Mesendoderm (in vitro differentiated cells): Measurements from ENCODE around the gene TULP1.

Experiments
- DNase-seq: peaks from one replicate; pipeline ENCODE4 v3.0.0; 2013
- H2AK5ac ChIP-seq: 2 replicates; pipeline ENCODE4 v1.6.1; 2013; ENCODE audit warnings: low read length, inconsistent platforms
- H2BK120ac ChIP-seq: 2 replicates; pipeline ENCODE4 v1.6.1; 2013; ENCODE audit warnings: low read depth, mild to moderate bottlenecking, low read length, moderate library complexity, mixed read lengths
- H2BK15ac ChIP-seq: replicated peaks from 2 replicates; pipeline ENCODE4 v1.6.1; 2013; ENCODE audit warnings: low read depth, mild to moderate bottlenecking, moderate library complexity
- H2BK5ac ChIP-seq: 2 replicates; pipeline ENCODE4 v1.6.1; 2013; ENCODE audit warnings: low read length, inconsistent platforms
- H3K18ac ChIP-seq: 2 replicates; pipeline ENCODE4 v1.6.1; 2013; ENCODE audit warnings: mild to moderate bottlenecking, low read length, mixed read lengths
- H3K23ac ChIP-seq: one replicate; pipeline ENCODE4 v1.6.1; 2013; ENCODE audit warnings: low read length
- H3K27ac ChIP-seq: 2 replicates; pipeline ENCODE4 v1.5.1; 2013; ENCODE audit warnings: low read depth, mild to moderate bottlenecking, inconsistent platforms, low read length, moderate library complexity
- H3K27me3 ChIP-seq: 2 replicates; pipeline ENCODE4 v1.6.1; 2013; ENCODE audit warnings: low read length, control low read depth, mild to moderate bottlenecking, inconsistent platforms; ENCODE audit not compliant: insufficient read depth, poor library complexity
- H3K36me3 ChIP-seq: 2 replicates; pipeline ENCODE4 v1.6.1; 2013; ENCODE audit warnings: low read length, inconsistent platforms; ENCODE audit not compliant: control insufficient read depth, insufficient read depth
- H3K4ac ChIP-seq: one replicate; pipeline ENCODE4 v1.6.1; 2013; ENCODE audit warnings: low read depth, mild to moderate bottlenecking, low read length, moderate library complexity
- H3K4me1 ChIP-seq: 2 replicates; pipeline ENCODE4 v1.6.1; 2013; ENCODE audit warnings: low read depth, low read length, inconsistent platforms; ENCODE audit not compliant: control insufficient read depth
- H3K4me2 ChIP-seq: 2 replicates; pipeline ENCODE4 v1.6.1; 2013; ENCODE audit warnings: low read length
- H3K4me3 ChIP-seq: 2 replicates; pipeline ENCODE4 v1.5.1; 2013; ENCODE audit warnings: mild to moderate bottlenecking, low read length
- H3K56ac ChIP-seq: one replicate; pipeline ENCODE4 v1.6.1; 2013; ENCODE audit warnings: low read length
- H3K79me1 ChIP-seq: 2 replicates; pipeline ENCODE4 v1.6.1; 2013; ENCODE audit warnings: low read length, inconsistent platforms
- H3K79me2 ChIP-seq: 2 replicates; pipeline ENCODE4 v1.6.1; 2013; ENCODE audit warnings: mild to moderate bottlenecking, low read length; ENCODE audit not compliant: control insufficient read depth, insufficient read depth
- H3K9ac ChIP-seq: 2 replicates; pipeline ENCODE4 v1.6.1; 2013; ENCODE audit warnings: low read length, inconsistent platforms
- H4K5ac ChIP-seq: one replicate; pipeline ENCODE4 v1.6.1; 2013; ENCODE audit warnings: low read length
- H4K8ac ChIP-seq: one replicate; pipeline ENCODE4 v1.6.1; 2013; ENCODE audit warnings: low read depth, mild to moderate bottlenecking, control low read depth, low read length, moderate library complexity
- WGBS: extraction: QIAGEN DNeasy Blood & Tissue Kit; methylation state at CpG from one replicate; pipeline ENCODE4 v1.1.7; 2013; ENCODE audit warnings: low lambda C conversion rate, missing lambda C conversion rate; ENCODE audit not compliant: insufficient coverage; ENCODE audit errors: extremely low coverage; 5-methylcytosine and 5-hydroxymethylcytosine counted together

The TULP1 gene

DNA sequence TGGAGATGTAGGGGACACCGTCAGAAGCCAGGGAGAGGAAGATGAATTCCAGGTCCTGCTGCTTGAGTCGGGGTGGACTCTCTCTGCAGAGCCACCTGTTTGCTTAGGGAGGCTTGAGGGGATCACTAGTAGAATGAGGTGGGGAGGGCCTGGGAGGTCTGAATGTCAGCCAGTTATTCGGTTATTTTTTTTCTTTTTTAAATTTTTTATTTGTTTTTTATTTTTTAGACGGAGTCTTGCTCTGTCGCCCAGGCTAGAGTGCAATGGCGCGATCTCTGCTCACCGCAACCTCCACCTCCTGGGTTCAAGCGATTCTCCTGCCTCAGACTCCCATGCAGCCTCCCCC lies 24.2 kb downstream of the TULP1 start:
- no CpG with 5 or more reads among the region's 9 CpGs for WGBS

GRCh38 chr6:35487658-35488516 lies 24.8 kb downstream of the TULP1 start:
- no peak overlapping the region for H3K9ac ChIP-seq
- peak overlapping the region; percentile 6 for H3K56ac ChIP-seq
- peak overlapping the region; percentile 39 for H2BK5ac ChIP-seq
- H3K27ac ChIP-seq = peak overlapping the region; percentile 63
- H4K8ac ChIP-seq = no peak overlapping the region
- H3K79me2 ChIP-seq = peaks cover 39% of the 10 kb centered on the region
- H4K5ac ChIP-seq = no peak overlapping the region
- H3K4me2 ChIP-seq = no peak overlapping the region
- H3K4me1 ChIP-seq = peaks cover 53% of the 10 kb centered on the region
- no peak for DNase-seq
- H3K27me3 ChIP-seq = no peaks in the 10 kb centered on the region
- H3K23ac ChIP-seq = no peak overlapping the region
- H2AK5ac ChIP-seq = peak overlapping the region; percentile 83
- H2BK15ac ChIP-seq = no peak overlapping the region
- H3K79me1 ChIP-seq = peaks cover 19% of the 10 kb centered on the region
- H3K36me3 ChIP-seq = no peaks in the 10 kb centered on the region
- H3K4ac ChIP-seq = no peak overlapping the region
- no CpG with 5 or more reads among the region's 9 CpGs for WGBS
- no peak overlapping the region for H2BK120ac ChIP-seq
- H3K4me3 ChIP-seq = no peak overlapping the region
- H3K18ac ChIP-seq = no peak overlapping the region

More for the DNA sequence above, 24.2 kb downstream of the TULP1 start:
- Histone ChIP-seq H3K4me1 (peaks cover 54% of the 10 kb centered on the region), H2AK5ac (no peak overlapping the region), H3K27ac (peak overlapping the region; percentile 63), H3K79me1 (peaks cover 19% of the 10 kb centered on the region), H3K27me3 (no peaks in the 10 kb centered on the region), H2BK5ac (no peak overlapping the region), H3K4ac (no peak overlapping the region), H3K56ac (peak overlapping the region; percentile 6), H3K18ac (no peak overlapping the region), H3K4me2 (no peak overlapping the region), H3K36me3 (no peaks in the 10 kb centered on the region), H3K79me2 (peaks cover 43% of the 10 kb centered on the region), H2BK15ac (no peak overlapping the region), H4K5ac (no peak overlapping the region), H2BK120ac (no peak overlapping the region), H4K8ac (no peak overlapping the region), H3K23ac (no peak overlapping the region), H3K4me3 (no peak overlapping the region), H3K9ac (no peak overlapping the region)
- DNase-seq = no peak

DNA sequence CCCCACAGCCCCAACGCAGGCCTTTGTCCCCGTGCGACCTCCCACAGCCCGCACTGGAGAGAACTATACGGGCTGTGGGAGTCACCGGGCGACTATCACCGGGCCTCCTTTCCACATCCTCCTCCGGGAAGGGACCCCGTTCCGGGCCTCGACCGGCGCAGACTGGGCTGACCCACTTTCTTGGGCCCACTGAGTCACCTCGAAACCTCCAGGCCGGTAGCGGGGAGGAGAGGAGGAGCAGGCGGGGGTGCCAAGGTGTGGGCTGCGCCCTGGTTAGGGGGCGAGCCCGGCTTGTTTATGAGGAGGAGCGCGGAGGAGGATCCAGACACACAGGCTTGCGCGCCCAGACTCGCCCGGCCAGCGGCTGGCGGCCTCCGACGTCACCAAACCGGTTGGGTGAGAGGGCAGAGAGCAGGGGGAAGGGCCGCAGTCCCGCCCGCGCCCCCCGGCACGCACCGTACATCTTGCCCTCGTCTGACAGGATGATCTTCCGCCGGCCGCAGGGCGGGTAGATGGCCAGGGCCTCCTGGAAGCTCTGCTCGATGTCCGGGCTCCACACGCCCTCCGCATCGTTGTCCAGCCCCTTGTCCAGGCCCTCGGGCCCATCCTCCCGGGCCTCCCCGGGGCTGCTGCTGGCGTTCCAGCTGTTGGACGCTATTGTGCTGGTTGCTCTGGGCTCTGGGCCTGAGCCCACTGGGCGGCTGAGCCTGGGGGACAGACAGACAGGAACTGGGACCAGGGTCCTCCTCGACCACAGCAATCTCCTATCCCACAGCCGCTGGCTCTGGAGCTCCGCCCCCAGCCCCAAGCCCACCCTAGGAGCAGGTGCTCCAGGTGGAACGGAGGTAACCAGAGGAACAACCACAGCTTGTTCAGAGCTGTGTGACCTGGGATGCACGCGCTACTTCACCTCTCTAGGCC lies 26.4 kb downstream of the TULP1 start:
- Histone ChIP-seq H3K4me3 (no peak overlapping the region), H3K23ac (peak overlapping the region; percentile 95), H3K4me1 (peaks cover 37% of the 10 kb centered on the region), H3K36me3 (peaks cover 2% of the 10 kb centered on the region), H4K5ac (peak overlapping the region; percentile 90), H3K27me3 (no peaks in the 10 kb centered on the region), H2BK120ac (no peak overlapping the region), H2AK5ac (peak overlapping the region; percentile 83), H3K18ac (peak overlapping the region; percentile 54), H3K4me2 (peak overlapping the region; percentile 45), H3K9ac (peak overlapping the region; percentile 83), H3K27ac (peak overlapping the region; percentile 90), H3K56ac (peak overlapping the region; percentile 91), H3K79me2 (peaks cover 28% of the 10 kb centered on the region), H4K8ac (no peak overlapping the region), H3K79me1 (peaks cover 14% of the 10 kb centered on the region), H2BK5ac (peak overlapping the region; percentile 88), H3K4ac (peak overlapping the region; percentile 84), H2BK15ac (no peak overlapping the region)
- peak; percentile 93 for DNase-seq
- whole genome bisulfite sequencing = no CpG with 5 or more reads among the region's 61 CpGs

- Histone ChIP-seq H3K18ac (peak overlapping the region; percentile 54), H4K8ac (no peak overlapping the region), H3K4ac (peak overlapping the region; percentile 84), H3K36me3 (peaks cover 2% of the 10 kb centered on the region), H3K27me3 (no peaks in the 10 kb centered on the region), H2BK120ac (no peak overlapping the region), H3K56ac (peak overlapping the region; percentile 91), H3K23ac (peak overlapping the region; percentile 95), H4K5ac (peak overlapping the region; percentile 90), H3K4me2 (peak overlapping the region; percentile 45), H2BK15ac (no peak overlapping the region), H3K79me1 (peaks cover 14% of the 10 kb centered on the region), H3K4me3 (no peak overlapping the region), H3K4me1 (peaks cover 29% of the 10 kb centered on the region), H2BK5ac (peak overlapping the region; percentile 93), H2AK5ac (peak overlapping the region; percentile 83), H3K9ac (peak overlapping the region; percentile 83), H3K79me2 (peaks cover 25% of the 10 kb centered on the region), H3K27ac (peak overlapping the region; percentile 90)
- DNase-seq = peak; percentile 94
- WGBS = no CpG with 5 or more reads among the region's 11 CpGs
Measured at GRCh38 chr6:35485402-35485877, 27.3 kb downstream of the TULP1 start.

- no peak overlapping the region for H2BK120ac ChIP-seq
- H3K27me3 ChIP-seq = no peaks in the 10 kb centered on the region
- H3K79me2 ChIP-seq = peaks cover 23% of the 10 kb centered on the region
- H3K56ac ChIP-seq = peak overlapping the region; percentile 91
- H3K79me1 ChIP-seq = peaks cover 12% of the 10 kb centered on the region
- H2AK5ac ChIP-seq = peak overlapping the region; percentile 52
- no peak overlapping the region for H4K5ac ChIP-seq
- peaks cover 2% of the 10 kb centered on the region for H3K36me3 ChIP-seq
- WGBS = no CpG with 5 or more reads among the region's 7 CpGs
- peak overlapping the region; percentile 93 for H2BK5ac ChIP-seq
- peak overlapping the region; percentile 60 for H3K4ac ChIP-seq
- peaks cover 27% of the 10 kb centered on the region for H3K4me1 ChIP-seq
- H3K23ac ChIP-seq = peak overlapping the region; percentile 57
- peak overlapping the region; percentile 83 for H3K9ac ChIP-seq
- H3K4me2 ChIP-seq = no peak overlapping the region
- H2BK15ac ChIP-seq = no peak overlapping the region
- no peak overlapping the region for H3K4me3 ChIP-seq
- H3K27ac ChIP-seq = no peak overlapping the region
- H4K8ac ChIP-seq = no peak overlapping the region
- no peak overlapping the region for H3K18ac ChIP-seq
- DNase-seq = peak; percentile 62
Measured at GRCh38 chr6:35484921-35485392, 27.7 kb downstream of the TULP1 start.
